Activated T-helper 1 cell treated with Interleukin-2 at 50 U/mL for 16 hours (primary cell): Measurements from ENCODE around the gene BTBD9.
"Not testable (repeated sequence)": the region's sequence is repeated elsewhere in the genome, so short reads cannot be mapped to it uniquely, and the experiment has no call there.

Source experiments
- DNase-seq: peaks from one replicate; pipeline ENCODE4 v3.0.0-alpha.2; 2020; ENCODE audit warnings: low read depth

The BTBD9 gene

GRCh38 chr6:38378801-38379200 lies 260.9 kb downstream of the BTBD9 start:
- no peak for DNase-seq

GRCh38 chr6:38375937-38376336 lies 263.8 kb downstream of the BTBD9 start:
- no peak for DNase-seq

- no peak for DNase-seq
Measured at GRCh38 chr6:38375341-38375740, 264.4 kb downstream of the BTBD9 start.

GRCh38 chr6:38371881-38372280 lies 267.8 kb downstream of the BTBD9 start:
- no peak for DNase-seq

- DNase-seq: no peak
Measured at GRCh38 chr6:38370653-38371601, 268.8 kb downstream of the BTBD9 start.

- DNase-seq: no peak
Measured at GRCh38 chr6:38367231-38367630, 272.5 kb downstream of the BTBD9 start.

GRCh38 chr6:38366234-38366633 lies 273.5 kb downstream of the BTBD9 start:
- DNase-seq: no peak

- DNase-seq: no peak
Measured at GRCh38 chr6:38364775-38365174, 275.0 kb downstream of the BTBD9 start.

GRCh38 chr6:38364127-38364526 lies 275.6 kb downstream of the BTBD9 start:
- DNase-seq: no peak

- DNase-seq: no peak
Measured at GRCh38 chr6:38355519-38355918, 284.2 kb downstream of the BTBD9 start.

- DNase-seq: no peak
Measured at GRCh38 chr6:38354905-38355304, 284.8 kb downstream of the BTBD9 start.

GRCh38 chr6:38354037-38354381 lies 285.7 kb downstream of the BTBD9 start:
- no peak for DNase-seq

- no peak for DNase-seq
Measured at GRCh38 chr6:38353310-38354036, 286.3 kb downstream of the BTBD9 start.

- DNase-seq: no peak
Measured at GRCh38 chr6:38352636-38353035, 287.1 kb downstream of the BTBD9 start.

- no peak for DNase-seq
Measured at GRCh38 chr6:38350942-38351341, 288.8 kb downstream of the BTBD9 start.

- DNase-seq: no peak
Measured at GRCh38 chr6:38350220-38350619, 289.5 kb downstream of the BTBD9 start.

GRCh38 chr6:38349795-38350194 lies 289.9 kb downstream of the BTBD9 start:
- DNase-seq: no peak

GRCh38 chr6:38349221-38349620 lies 290.5 kb downstream of the BTBD9 start:
- no peak for DNase-seq

- no peak for DNase-seq
Measured at GRCh38 chr6:38348371-38348770, 291.4 kb downstream of the BTBD9 start.

GRCh38 chr6:38347829-38348228 lies 291.9 kb downstream of the BTBD9 start:
- not testable (repeated sequence) for DNase-seq

GRCh38 chr6:38346291-38347079 lies 293.2 kb downstream of the BTBD9 start:
- no peak for DNase-seq

- no peak for DNase-seq
Measured at GRCh38 chr6:38345586-38345985, 294.1 kb downstream of the BTBD9 start.

GRCh38 chr6:38341496-38341895 lies 298.2 kb downstream of the BTBD9 start:
- DNase-seq: no peak
